Stomach smooth muscle (tissue), 2 donors: ENCODE results near the gene ATP2B1.

ENCODE experiments used
- H3K27ac ChIP-seq: one replicate; pipeline ENCODE4 v1.7.0; 2013; ENCODE audit warnings: mild to moderate bottlenecking, low read length, inconsistent platforms
- H3K27me3 ChIP-seq, 2 donors: one replicate each; pipeline ENCODE4 v1.7.0; 2013; ENCODE audit warnings: low read length in 2 of 2; ENCODE audit not compliant: insufficient read depth in 2 of 2, control insufficient read depth in 1 of 2
- H3K36me3 ChIP-seq, 2 donors: one replicate each; pipeline ENCODE4 v1.7.0; 2013; ENCODE audit warnings: low read length in 2 of 2; ENCODE audit not compliant: control insufficient read depth in 2 of 2, insufficient read depth in 2 of 2
- H3K4me1 ChIP-seq: one replicate; pipeline ENCODE4 v1.7.0; 2013; ENCODE audit warnings: low read length; ENCODE audit not compliant: control insufficient read depth, insufficient read depth
- H3K4me3 ChIP-seq, 2 donors: one replicate each; pipeline ENCODE4 v1.7.0; 2013; ENCODE audit warnings: low read length in 2 of 2
- H3K9ac ChIP-seq, 2 donors: one replicate each; pipeline ENCODE4 v1.7.0; 2013; ENCODE audit warnings: low read length in 2 of 2, mild to moderate bottlenecking in 1 of 2
- H3K9me3 ChIP-seq, 2 donors: one replicate each; pipeline ENCODE4 v1.7.0; 2013; ENCODE audit warnings: low read length in 2 of 2; ENCODE audit not compliant: control insufficient read depth in 2 of 2
- donor health status: healthy.
- donor health status: Pancreatic carcinoma.

Gene ATP2B1

DNA sequence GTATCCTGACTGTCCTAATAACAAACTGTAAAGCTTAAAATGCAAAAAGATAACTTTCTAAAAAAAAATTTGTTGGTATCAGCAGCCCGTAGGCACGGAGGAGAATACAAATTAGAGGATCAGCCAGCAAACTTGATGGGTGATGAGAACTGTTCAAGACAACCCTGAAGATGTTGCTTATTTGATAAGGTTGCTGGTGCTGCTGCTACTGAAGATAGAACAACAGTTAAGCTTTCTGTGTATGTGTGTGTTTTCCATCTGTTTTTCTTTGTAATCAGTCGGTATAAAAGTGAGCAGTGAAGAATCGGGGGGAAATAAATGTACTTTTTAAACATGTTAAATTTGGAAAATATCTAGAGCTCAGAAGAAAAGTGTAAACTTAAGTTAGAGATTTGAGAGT is 115.4 kb downstream of the ATP2B1 start:
- no peak overlapping the region for H3K4me3 ChIP-seq
- no peaks in the 10 kb centered on the region for H3K4me1 ChIP-seq
- H3K9ac ChIP-seq: no peak overlapping the region
- H3K27ac ChIP-seq: no peak overlapping the region
- no peaks in the 10 kb centered on the region for H3K9me3 ChIP-seq
- H3K27me3 ChIP-seq: no peaks in the 10 kb centered on the region
- peaks cover 6 to 8% of the 10 kb centered on the region in 2 donors for H3K36me3 ChIP-seq

DNA sequence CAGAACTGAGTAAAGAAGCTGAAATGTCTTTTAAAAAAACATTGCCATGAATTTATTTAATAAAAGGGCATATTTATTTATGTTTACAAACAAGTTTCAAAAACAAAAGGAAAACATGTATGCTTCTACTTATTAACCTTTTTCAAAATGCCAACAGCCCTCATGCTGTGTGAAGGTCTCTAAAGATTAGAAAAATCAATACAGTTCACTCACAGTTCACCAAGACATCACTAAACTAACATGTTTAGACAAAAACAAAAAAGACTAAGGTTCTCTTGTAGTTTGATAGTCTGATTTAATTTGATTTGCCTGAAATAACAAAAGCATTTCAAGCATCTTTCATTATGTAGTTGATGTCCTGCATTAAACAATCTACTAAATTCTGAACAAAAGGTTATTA is 118.9 kb downstream of the ATP2B1 start:
- H3K4me1 ChIP-seq: no peaks in the 10 kb centered on the region
- no peak overlapping the region for H3K27ac ChIP-seq
- H3K9me3 ChIP-seq: no peaks in the 10 kb centered on the region
- peaks cover 6% of the 10 kb centered on the region in 2 donors for H3K36me3 ChIP-seq
- no peaks in the 10 kb centered on the region for H3K27me3 ChIP-seq
- H3K9ac ChIP-seq: no peak overlapping the region
- H3K4me3 ChIP-seq: no peak overlapping the region

DNA sequence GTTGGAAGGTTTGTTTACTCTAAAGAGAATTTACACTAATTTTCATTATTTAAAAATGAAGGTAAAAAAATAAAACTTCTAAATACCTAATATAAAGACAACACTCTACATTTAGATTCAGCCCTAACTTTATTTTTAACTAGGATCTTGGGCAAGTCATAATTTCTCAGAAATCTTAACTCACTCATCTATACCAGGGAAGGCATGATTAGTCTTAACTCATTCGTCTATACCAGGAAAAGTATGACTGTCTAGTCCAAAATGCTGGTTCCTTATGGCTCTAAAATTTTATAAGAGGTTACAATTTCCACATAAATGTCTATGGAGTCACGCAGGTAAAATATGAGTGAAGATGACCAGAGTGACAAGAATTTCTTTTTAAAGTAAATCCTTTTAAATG is 130.1 kb downstream of the ATP2B1 start:
- Histone ChIP-seq H3K27ac (no peak overlapping the region), H3K9ac (no peak overlapping the region), H3K27me3 (no peaks in the 10 kb centered on the region), H3K9me3 (no peaks in the 10 kb centered on the region), H3K4me3 (no peak overlapping the region), H3K4me1 (no peaks in the 10 kb centered on the region), H3K36me3 (no peaks in the 10 kb centered on the region)

DNA sequence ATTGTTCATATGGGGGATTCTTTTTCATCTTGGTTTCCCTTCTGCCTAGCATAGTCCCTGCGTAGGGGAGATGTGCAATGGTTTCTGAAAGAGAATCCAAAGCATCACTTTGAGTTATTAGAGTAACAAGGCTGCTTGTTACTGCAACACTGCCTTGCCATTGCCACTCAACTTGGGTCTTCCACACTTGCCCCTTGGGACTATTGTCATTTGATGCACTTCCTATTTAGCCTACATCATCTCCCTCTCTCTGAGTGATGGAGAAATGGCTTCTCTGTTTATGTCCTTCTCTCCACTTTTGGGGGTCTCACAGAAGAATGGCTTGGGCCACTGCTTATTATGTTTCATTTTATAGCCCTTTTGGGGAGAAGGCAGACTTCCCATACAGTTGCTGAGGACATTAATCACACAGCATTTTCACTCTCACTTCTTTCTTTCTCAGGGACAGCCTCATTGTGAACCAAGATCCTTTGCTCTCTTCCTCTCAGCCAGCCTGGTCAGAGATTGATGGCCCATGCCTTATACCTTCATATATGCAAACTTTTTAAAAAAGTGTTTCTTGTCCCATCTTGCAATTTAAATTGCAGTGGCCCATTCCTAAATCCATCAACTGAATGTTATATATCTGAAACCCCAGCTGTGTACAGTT is 131.9 kb downstream of the ATP2B1 start:
- Histone ChIP-seq H3K4me3 (no peak overlapping the region), H3K9me3 (no peaks in the 10 kb centered on the region)

DNA sequence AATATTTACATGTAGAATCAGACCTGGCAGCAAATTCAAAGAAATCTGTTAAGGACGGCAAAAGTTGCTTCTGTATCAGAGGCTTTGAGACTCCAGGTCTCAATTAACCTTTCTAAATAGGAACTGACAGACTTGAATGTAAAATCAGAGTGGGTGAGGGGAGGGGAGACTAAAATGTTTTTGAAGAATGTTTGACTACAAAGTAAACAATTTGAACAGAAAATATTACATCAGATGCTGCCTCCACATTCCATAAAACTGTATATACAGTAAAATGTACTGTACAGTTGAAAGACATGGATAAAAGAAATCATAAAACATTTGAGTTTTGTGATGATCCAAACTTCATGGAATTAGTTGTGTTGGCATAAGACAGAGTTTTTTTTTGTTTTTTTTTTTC is 133.3 kb downstream of the ATP2B1 start:
- H3K9ac ChIP-seq: no peak overlapping the region
- H3K27me3 ChIP-seq: no peaks in the 10 kb centered on the region
- H3K27ac ChIP-seq: no peak overlapping the region
- H3K36me3 ChIP-seq: no peaks in the 10 kb centered on the region
- no peaks in the 10 kb centered on the region for H3K9me3 ChIP-seq
- no peaks in the 10 kb centered on the region for H3K4me1 ChIP-seq
- no peak overlapping the region for H3K4me3 ChIP-seq

More for the DNA sequence above, 131.9 kb downstream of the ATP2B1 start:
- H3K9ac ChIP-seq: no peak overlapping the region
- H3K4me1 ChIP-seq: no peaks in the 10 kb centered on the region
- H3K27me3 ChIP-seq: no peaks in the 10 kb centered on the region
- no peaks in the 10 kb centered on the region for H3K36me3 ChIP-seq
- no peak overlapping the region for H3K27ac ChIP-seq

DNA sequence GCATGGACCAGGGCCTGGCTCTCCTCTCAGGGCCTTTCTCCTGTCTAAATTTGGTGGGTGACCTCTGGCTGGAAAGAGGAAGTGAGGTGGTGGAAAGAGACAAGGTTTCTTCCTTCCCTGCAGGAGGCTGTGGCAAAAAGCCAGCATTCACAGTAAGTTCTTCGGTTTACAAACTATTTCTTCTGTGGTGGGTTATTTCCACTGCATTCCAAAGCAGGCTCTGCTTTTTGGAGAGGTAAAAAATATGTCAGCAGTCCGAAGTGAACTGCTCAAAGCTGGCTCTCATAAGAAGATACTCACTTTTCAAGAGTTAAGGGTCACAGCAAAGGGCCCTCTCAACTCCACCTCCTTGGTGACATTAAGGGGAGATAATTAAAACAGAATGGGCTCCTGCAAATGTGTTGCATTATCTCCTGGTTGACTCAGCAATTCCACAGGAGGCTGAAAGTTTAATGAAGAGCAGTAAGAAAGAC is 133.9 kb downstream of the ATP2B1 start:
- H3K36me3 ChIP-seq: no peaks in the 10 kb centered on the region
- no peak overlapping the region for H3K4me3 ChIP-seq
- no peak overlapping the region for H3K27ac ChIP-seq
- H3K4me1 ChIP-seq: no peaks in the 10 kb centered on the region
- H3K9ac ChIP-seq: no peak overlapping the region
- no peaks in the 10 kb centered on the region for H3K9me3 ChIP-seq
- H3K27me3 ChIP-seq: no peaks in the 10 kb centered on the region

DNA sequence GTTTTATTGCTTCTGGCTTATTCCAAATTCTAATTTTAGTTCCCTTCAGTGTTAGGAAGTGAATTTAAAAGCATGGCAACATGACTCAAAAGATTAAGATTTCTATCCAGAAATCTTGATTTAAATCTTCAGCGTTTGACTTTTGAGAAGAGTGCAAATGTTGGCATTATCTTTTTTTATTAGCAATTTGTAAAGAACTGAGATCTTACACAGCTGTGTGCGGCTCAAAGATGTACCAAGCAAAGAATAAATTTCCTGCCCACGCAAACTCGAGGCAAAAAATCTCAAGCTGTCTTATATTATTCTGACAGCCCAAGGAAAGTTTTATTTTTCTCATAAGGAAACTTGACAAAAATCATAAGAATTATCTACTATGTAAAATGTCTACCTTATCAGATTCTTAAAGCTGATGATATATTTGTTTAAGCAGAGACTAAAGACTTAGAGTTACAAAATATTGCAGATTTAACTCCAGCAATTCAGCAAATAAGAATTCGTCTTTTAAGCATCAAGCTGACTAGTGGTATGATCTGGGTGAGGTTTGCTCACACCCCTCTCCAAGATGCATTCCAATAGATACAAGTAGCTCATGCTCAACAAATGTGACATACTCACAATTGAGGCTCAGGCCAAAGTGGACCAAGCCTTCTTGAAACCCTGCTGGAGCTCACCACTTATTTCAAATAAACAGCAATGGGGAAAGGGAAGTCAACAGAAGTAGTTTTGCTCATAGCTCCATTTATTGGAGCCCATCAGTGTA is 135.4 kb downstream of the ATP2B1 start:
- Histone ChIP-seq H3K9me3 (no peaks in the 10 kb centered on the region), H3K27ac (no peak overlapping the region), H3K27me3 (no peaks in the 10 kb centered on the region), H3K4me3 (no peak overlapping the region), H3K4me1 (no peaks in the 10 kb centered on the region), H3K36me3 (no peaks in the 10 kb centered on the region), H3K9ac (no peak overlapping the region)

DNA sequence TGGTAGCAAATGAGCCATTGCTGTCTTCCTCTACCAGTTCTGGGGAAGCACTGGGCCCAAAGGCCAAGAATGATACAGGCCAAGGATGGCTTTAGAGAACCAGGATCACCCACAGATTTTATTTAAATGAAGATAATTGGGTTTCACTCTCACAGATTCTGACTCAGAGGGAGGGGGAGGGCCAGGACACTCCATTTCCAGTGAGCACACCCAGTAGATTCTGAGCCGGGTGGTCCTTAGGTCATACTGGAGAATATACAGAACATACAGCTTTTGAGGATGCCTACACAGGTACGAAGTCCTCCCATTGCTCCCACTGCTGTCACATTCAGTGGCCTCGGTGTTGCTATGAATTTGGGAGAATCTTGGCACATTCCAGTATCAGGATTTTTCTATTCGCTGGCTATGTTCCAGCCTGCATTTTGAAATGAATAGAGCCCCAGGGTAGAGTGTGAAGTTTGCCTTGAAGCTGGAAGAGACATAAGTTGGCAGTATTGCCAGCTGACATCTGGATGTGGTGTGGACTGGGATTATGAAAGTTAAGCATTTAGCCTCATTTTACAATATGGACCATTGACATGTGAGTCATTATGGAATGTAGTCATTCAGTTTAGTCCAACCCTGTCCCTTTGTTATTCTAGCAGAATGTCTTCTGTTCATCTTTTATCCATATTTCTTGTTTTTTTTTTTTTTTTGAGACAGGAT is 137.0 kb downstream of the ATP2B1 start:
- Histone ChIP-seq H3K27ac (no peak overlapping the region), H3K9me3 (no peaks in the 10 kb centered on the region), H3K4me1 (no peaks in the 10 kb centered on the region), H3K4me3 (no peak overlapping the region), H3K36me3 (no peaks in the 10 kb centered on the region), H3K9ac (no peak overlapping the region), H3K27me3 (no peaks in the 10 kb centered on the region)

DNA sequence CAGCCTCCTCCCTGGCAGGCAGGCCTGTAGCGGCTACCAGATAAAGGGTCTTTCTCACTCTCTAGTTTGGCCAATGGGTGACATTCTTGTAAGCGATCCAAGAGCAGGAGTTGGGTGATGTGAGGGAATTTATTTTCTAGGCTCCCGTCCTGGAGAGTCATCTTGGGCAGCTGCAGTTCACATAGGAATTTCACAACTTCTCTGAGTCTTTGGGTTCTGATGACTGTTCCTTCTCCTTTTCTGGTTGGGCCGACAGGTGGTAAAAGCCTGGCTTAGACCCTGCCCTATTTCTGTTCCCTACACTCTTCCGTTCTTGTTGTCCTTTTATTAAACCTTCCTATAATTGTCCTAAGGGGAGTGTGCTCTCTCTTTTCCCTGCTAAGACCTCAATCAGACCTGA is 140.2 kb downstream of the ATP2B1 start:
- Histone ChIP-seq H3K36me3 (no peaks in the 10 kb centered on the region), H3K9me3 (no peaks in the 10 kb centered on the region), H3K4me1 (no peaks in the 10 kb centered on the region), H3K9ac (no peak overlapping the region), H3K27me3 (no peaks in the 10 kb centered on the region), H3K4me3 (no peak overlapping the region), H3K27ac (no peak overlapping the region)

DNA sequence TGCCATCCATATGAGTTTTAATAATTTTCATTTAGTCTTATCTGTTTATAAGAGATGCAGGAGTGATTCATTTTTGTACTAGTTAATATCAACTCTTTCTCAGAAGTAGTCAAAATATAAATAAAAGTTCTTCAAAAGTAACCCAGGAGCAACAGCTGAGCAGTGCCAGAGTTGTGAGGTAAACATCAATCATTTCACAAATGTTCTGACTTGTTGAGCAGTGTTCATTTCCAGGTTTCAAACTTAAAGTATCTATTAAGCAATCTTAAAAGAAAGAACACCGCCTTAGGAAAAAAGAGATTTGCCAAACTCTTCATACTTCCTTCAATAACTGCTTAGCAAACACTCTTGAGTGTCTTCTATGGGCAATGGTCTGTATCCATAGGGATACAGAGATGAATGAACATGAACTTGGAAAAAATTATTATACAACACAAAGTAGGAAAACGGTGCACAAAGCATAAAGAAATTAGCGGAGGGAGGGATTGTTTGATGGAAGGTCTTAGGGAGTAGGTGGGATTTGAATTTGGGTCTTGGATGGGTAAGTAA is 140.9 kb downstream of the ATP2B1 start:
- no peaks in the 10 kb centered on the region for H3K36me3 ChIP-seq
- H3K9me3 ChIP-seq: no peaks in the 10 kb centered on the region
- H3K27me3 ChIP-seq: no peaks in the 10 kb centered on the region
- H3K4me1 ChIP-seq: no peaks in the 10 kb centered on the region
- no peak overlapping the region for H3K27ac ChIP-seq
- H3K4me3 ChIP-seq: no peak overlapping the region
- H3K9ac ChIP-seq: no peak overlapping the region
